ENCODE results near the gene MARK1.

Gene MARK1

GRCh38 chr1:220711056-220711809, 183.3 kb downstream of the MARK1 start:
- no peak for DNase-seq (ENCODE audit: low spot score)
